ENCODE results near the gene COX19.

DNA sequence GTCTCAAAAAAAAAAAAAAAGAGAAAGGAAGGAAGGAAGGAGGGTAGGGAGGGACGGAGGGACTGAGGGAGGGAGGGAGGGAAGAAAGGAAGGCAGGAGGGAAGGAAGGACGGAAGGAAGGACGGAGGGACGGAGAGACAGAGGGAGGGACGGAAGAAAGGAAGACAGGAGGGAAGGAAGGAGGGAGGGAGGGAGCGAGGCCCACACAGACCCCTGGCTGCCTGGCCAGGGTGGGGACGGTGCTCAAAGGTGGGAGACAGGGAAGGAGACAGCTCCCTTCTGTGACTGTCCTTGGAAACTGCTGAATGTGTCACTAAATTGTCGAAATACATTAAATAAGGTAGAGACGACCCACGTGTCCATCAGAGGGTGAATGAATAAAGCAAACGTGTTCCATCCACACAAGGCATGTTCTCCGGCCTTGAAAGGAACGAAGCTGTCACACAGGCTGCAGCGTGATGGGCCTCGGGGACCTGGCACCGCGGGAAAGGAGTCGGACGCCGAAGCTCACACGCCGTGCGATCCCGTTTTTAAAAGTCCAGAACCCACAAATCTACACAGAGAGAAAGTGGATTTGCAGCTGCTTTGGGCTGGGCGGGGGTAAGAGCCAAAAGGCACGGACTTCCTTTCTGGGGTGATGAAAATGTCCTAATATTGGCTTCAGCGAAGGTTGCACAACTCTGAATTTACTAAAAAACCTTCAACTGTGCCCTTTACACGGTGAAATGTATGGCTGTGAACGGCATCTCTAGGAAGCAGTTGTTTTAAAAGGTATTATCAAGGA, 44.2 kb downstream of the COX19 start:
- TF ChIP-seq, protein P1, sequence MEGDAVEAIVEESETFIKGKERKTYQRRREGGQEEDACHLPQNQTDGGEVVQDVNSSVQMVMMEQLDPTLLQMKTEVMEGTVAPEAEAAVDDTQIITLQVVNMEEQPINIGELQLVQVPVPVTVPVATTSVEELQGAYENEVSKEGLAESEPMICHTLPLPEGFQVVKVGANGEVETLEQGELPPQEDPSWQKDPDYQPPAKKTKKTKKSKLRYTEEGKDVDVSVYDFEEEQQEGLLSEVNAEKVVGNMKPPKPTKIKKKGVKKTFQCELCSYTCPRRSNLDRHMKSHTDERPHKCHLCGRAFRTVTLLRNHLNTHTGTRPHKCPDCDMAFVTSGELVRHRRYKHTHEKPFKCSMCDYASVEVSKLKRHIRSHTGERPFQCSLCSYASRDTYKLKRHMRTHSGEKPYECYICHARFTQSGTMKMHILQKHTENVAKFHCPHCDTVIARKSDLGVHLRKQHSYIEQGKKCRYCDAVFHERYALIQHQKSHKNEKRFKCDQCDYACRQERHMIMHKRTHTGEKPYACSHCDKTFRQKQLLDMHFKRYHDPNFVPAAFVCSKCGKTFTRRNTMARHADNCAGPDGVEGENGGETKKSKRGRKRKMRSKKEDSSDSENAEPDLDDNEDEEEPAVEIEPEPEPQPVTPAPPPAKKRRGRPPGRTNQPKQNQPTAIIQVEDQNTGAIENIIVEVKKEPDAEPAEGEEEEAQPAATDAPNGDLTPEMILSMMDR (IDR thresholded peaks at IDR 0.05; ENCODE audit: low read depth, low read length) = no peak
- TF ChIP-seq EZH2phosphoT487 (IDR thresholded peaks at IDR 0.05; ENCODE audit: low read depth) = no peak

Data from OCI-LY3 (cell line).